Omental fat pad (tissue), 4 donors: ENCODE measurements around the gene PRDX6. TPM values are rescaled to one million over a fixed set of nuclear protein-coding genes. Genes with fewer than 3 reads are reported as not detected.

Experiments used
- ATAC-seq: fragments of 150-250 bp; one replicate; pipeline ENCODE4 v1.9.1; 2016; ENCODE audit warnings: mild to moderate bottlenecking, moderate library complexity; ENCODE audit not compliant: low FRiP score
- DNase-seq: peaks from one replicate; pipeline ENCODE4 v3.0.0-alpha.2; 2019; ENCODE audit warnings: low spot score
- CTCF ChIP-seq, 3 donors: fragments of 450-650 bp; IDR thresholded peaks; one replicate each; pipeline ENCODE4 v1.5.1; 2016 to 2017; ENCODE audit warnings: antibody characterized with exemption in 3 of 3, mild to moderate bottlenecking in 3 of 3, moderate library complexity in 2 of 3
- total RNA-seq, 4 donors: library from RNA; depleted of rRNA; stranded (reverse); fragments of >200 nt; gene quantifications; one replicate each; pipeline ENCODE4 v1.1.0, GENCODE V29; 2016

Gene PRDX6
- total RNA-seq, 4 donors from 2014 or later, result 455 to 981 (median 633) TPM

- no peak for DNase-seq
- ATAC-seq, result no peak
- TF ChIP-seq CTCF (IDR thresholded peaks at IDR 0.05), result no peak
These were observed 19.7 kb downstream of the PRDX6 start for GRCh38 chr1:173496757-173497320.

DNA sequence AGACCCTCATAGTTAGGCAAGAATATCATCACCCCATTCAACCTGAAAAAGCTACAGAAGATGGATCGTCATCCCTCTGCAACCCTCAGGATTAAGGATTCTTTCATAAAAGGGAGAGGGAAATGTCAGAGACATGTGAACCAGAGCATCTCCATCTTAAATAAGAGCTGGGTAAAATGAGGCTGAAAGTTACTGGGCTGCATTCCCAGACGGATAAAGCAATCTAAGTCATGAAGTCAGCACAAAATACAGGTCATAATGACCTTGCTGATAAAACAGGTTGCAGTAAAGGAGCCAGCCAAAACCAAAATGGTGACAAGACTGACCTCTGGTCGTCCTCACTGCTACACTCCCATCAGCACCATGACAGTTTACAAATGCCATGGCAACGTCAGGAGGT is 22.6 kb downstream of the PRDX6 start:
- ATAC-seq (no peak), DNase-seq (no peak)
- TF ChIP-seq CTCF (IDR thresholded peaks at IDR 0.05), result no peak

- TF ChIP-seq CTCF (IDR thresholded peaks at IDR 0.05), result no peak
- DNase-seq (no peak), ATAC-seq (no peak)
These were observed 25.0 kb downstream of the PRDX6 start for GRCh38 chr1:173502104-173502503.

DNA sequence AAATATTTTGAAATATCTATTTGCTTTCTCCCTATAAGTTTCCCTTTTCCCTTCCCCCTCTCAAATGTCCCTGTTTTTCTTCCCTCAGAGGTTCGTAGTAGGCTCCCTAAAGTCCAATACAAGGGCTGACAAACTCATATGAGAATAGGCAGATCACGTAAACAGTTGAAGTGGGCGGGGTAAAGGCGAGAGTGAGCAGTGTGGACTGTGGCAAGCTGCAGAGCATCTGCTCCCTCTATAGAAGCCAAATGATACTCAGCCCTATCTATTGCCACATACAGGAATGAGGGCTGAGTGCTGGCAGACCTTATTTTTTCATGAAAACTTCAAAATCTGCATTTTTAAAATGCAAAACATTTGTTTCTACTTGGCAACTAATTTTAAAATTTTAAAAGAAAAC is 26.3 kb downstream of the PRDX6 start:
- DNase-seq (no peak), ATAC-seq (no peak)
- TF ChIP-seq CTCF (IDR thresholded peaks at IDR 0.05), result no peak

DNA sequence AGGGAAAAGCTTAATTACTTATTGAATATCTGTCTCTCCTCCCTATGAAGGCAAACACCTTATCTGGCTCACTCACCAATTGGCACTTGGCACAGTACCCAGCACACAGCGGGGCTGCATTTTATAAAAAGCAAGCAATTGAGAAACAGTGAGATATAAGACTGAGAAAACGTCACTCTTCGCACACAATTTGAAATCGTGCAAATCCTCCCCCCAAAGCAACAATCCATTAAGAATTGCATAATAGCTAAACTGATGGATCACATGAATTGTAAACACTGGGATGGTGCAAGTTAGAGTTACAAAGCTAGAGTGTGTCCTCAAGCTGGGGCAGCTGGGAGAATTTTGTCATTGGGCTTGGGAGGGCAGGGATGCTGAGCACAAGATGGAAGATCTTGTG is 27.1 kb downstream of the PRDX6 start:
- DNase-seq (no peak), ATAC-seq (no peak)
- TF ChIP-seq CTCF (IDR thresholded peaks at IDR 0.05), result no peak

DNA sequence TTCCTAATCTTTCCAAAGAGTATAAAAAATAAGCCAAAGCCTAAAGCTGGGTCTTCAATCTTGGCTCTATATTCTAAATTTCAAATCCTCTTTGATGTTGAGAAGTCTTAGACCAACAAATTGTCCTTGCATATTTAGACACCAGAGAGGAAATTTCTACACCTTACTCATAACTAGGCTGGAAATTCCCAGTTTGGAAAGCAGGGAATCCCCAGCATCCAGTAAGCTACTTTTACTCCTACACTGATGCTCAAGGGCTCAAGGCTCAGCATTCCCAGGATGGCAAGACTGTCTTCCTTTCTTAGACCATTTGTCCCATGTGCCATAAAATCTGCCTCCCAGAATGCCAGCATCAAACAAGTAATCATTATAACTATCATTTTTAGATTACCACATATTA is 28.3 kb downstream of the PRDX6 start:
- no peak for DNase-seq
- ATAC-seq, result no peak
- TF ChIP-seq CTCF (IDR thresholded peaks at IDR 0.05), result no peak

DNA sequence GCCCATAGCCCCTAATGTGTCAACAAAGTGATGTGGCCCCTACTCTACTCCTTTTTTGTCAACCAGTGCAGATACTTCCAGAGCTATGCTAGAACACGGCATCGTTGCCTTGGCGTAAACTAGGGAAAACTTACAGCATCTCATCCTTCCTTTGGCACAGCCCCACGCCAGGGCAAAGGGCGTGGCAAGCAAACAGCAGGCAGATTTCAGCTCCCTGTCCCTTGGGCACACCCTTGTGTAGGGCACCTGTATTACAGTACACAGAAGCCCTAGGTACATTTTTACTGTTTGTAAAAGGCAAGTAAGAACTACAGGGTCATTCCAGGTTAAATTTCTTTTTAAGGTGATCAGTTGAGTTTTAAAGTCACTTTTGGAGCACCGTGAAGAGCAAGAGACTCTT is 29.3 kb downstream of the PRDX6 start:
- ATAC-seq (no peak), DNase-seq (no peak)

More for the DNA sequence above, 29.3 kb downstream of the PRDX6 start:
- TF ChIP-seq CTCF (IDR thresholded peaks at IDR 0.05), result no peak
